Ovary (tissue), 9 donors: ENCODE data around the gene CYP8B1. TPM values are rescaled to one million over a fixed set of nuclear protein-coding genes. Genes with fewer than 3 reads are reported as not detected.

Source experiments
- DNase-seq, 5 donors: peaks; one replicate each; pipeline ENCODE4 v3.0.0-alpha.2; 2019 to 2020
- H3K27ac ChIP-seq, 2 donors: fragments of 200-600 bp; one replicate each; pipeline versions ENCODE4 v1.5.1 to v1.8.0; 2019 to 2022
- H3K27me3 ChIP-seq: fragments of 200-600 bp; one replicate; pipeline ENCODE4 v1.8.0; 2022
- H3K36me3 ChIP-seq: fragments of 200-600 bp; sonication (generic); one replicate; pipeline ENCODE4 v1.5.1; 2019
- H3K4me1 ChIP-seq: one replicate; pipeline ENCODE4 v1.8.1; 2013; ENCODE audit warnings: mild to moderate bottlenecking, moderate library complexity; ENCODE audit not compliant: insufficient read depth
- H3K4me3 ChIP-seq: fragments of 200-600 bp; sonication (generic); one replicate; pipeline ENCODE4 v1.5.1; 2017
- H3K9me3 ChIP-seq, 2 donors: fragments of 200-600 bp in 1 of 2; sonication (generic) in 1 of 2; one replicate each; pipeline versions ENCODE4 v1.5.1 to v1.8.1; 2013 to 2019; ENCODE audit warnings: mild to moderate bottlenecking in 1 of 2, moderate library complexity in 1 of 2
- CTCF ChIP-seq, 3 donors: fragments of 450-650 bp in 2 of 3; fragments of 200-600 bp in 1 of 3; IDR thresholded peaks; one replicate each; pipeline versions ENCODE4 v1.5.1 to v1.8.0; 2016 to 2022; ENCODE audit warnings: antibody characterized with exemption in 3 of 3, mild to moderate bottlenecking in 1 of 3
- EP300 ChIP-seq: sonication (generic); formaldehyde crosslinking; IDR thresholded peaks from one replicate; pipeline ENCODE4 v1.6.1; 2017; ENCODE audit warnings: antibody characterized with exemption
- POLR2A ChIP-seq: fragments of 450-650 bp; IDR thresholded peaks from one replicate; pipeline ENCODE4 v1.6.1; 2017; ENCODE audit warnings: antibody characterized with exemption, mild to moderate bottlenecking, moderate library complexity
- WGBS, 3 donors: extraction: QIAGEN DNeasy Blood & Tissue Kit in 1 of 3; methylation state at CpG; one replicate each; pipeline versions ENCODE4 v1.1.5 to v1.1.7; 2013 to 2017; 5-methylcytosine and 5-hydroxymethylcytosine counted together
- intact Hi-C, 4 donors: fragments of 100-400 bp; cut with DNase I; formaldehyde crosslinking; loops; one replicate each; pipeline versions ENCODE4 v1.11.0 to v1.15.1; 2022 to 2023
- polyA plus RNA-seq, 2 donors: library from polyadenylated mRNA; stranded (reverse); fragments of 200-250 nt in 1 of 2; fragments of 350-450 nt in 1 of 2; fragmentation: Illumina TruSeq in 1 of 2; extraction: RNeasy Lipid Tissue Mini Kit (QIAGEN cat#74804) in 1 of 2; gene quantifications; one replicate each; pipeline ENCODE4 v1.2.3, GENCODE V29; 2013 to 2014
- total RNA-seq, 7 donors: library from RNA; depleted of rRNA in 2 of 7; stranded (reverse); fragments of >200 nt in 2 of 7; fragmentation: NEBNext Ultra II Directional in 3 of 7; extraction: Animal tissue kit (Norgen Biotek cat#: 25700) in 3 of 7; gene quantifications; one replicate each; pipeline versions ENCODE4 v1.1.0 to v1.2.4, GENCODE V29; 2016 to 2023
- donor health status: DM: no; HTN: no; CAD: no; lungs with moderate emphysema.
- donor health status: DM: no; HTN: no; CAD: no.
- donor health status: Bipolar disorder and iron deficiency.
- donor health status: DM: yes; HTN: yes; CAD: no.
- donor health status: DM: no; HTN: no; CAD: no.
- donor health status: DM: yes; HTN: yes; CAD: no.

Gene CYP8B1
- total and polyA plus RNA-seq, 9 donors: 0.05 to 0.46 TPM; not detected in 7

GRCh38 chr3:42874749-42875148 lies 930 bp downstream of the CYP8B1 start:
- Histone ChIP-seq H3K36me3 (no peaks in the 10 kb centered on the region), H3K27ac (no peak overlapping the region), H3K4me3 (no peak overlapping the region), H3K27me3 (no peaks in the 10 kb centered on the region), H3K4me1 (no peaks in the 10 kb centered on the region), H3K9me3 (no peaks in the 10 kb centered on the region)
- intact Hi-C loops: no loop called here
- DNase-seq: no peak
- 88 to 92% (median 89%) methylated on average over 9 to 10 of the region's 10 CpGs for WGBS, 3 donors
- no peak for TF ChIP-seq POLR2A

GRCh38 chr3:42873221-42873982 lies 2.3 kb downstream of the CYP8B1 start:
- Histone ChIP-seq H3K9me3 (no peaks in the 10 kb centered on the region), H3K4me3 (no peak overlapping the region), H3K27me3 (no peaks in the 10 kb centered on the region), H3K4me1 (no peaks in the 10 kb centered on the region), H3K36me3 (no peaks in the 10 kb centered on the region), H3K27ac (no peak overlapping the region)
- 71 to 81% (median 72%) methylated on average over 9 of the region's 9 CpGs for WGBS, 3 donors
- TF ChIP-seq POLR2A: no peak
- no peak for TF ChIP-seq CTCF (IDR thresholded peaks at IDR 0.05)
- no peak for TF ChIP-seq EP300
- DNase-seq: no peak
- intact Hi-C loops: no loop called here

- TF ChIP-seq EP300 (no peak), CTCF (IDR thresholded peaks at IDR 0.05) (no peak), POLR2A (no peak)
- DNase-seq: no peak
- H3K27me3 ChIP-seq: no peaks in the 10 kb centered on the region
- no peak overlapping the region for H3K27ac ChIP-seq
- no peaks in the 10 kb centered on the region for H3K36me3 ChIP-seq
- H3K4me3 ChIP-seq: no peak overlapping the region
- H3K9me3 ChIP-seq: no peaks in the 10 kb centered on the region
- H3K4me1 ChIP-seq: no peaks in the 10 kb centered on the region
- intact Hi-C loops: no loop called here
- 65 to 69% (median 68%) methylated on average over 1 of the region's 1 CpG for WGBS, 3 donors
These were observed 3.0 kb downstream of the CYP8B1 start for GRCh38 chr3:42872718-42873117.

GRCh38 chr3:42871592-42872196 lies 4.0 kb downstream of the CYP8B1 start:
- no peak overlapping the region for H3K27ac ChIP-seq
- TF ChIP-seq CTCF (IDR thresholded peaks at IDR 0.05): no peak
- no peak for TF ChIP-seq EP300
- no peak for TF ChIP-seq POLR2A
- no peaks in the 10 kb centered on the region for H3K27me3 ChIP-seq
- no peak overlapping the region for H3K4me3 ChIP-seq
- H3K36me3 ChIP-seq: no peaks in the 10 kb centered on the region
- 24 to 40% (median 28%) methylated on average over 5 of the region's 5 CpGs for WGBS, 3 donors
- intact Hi-C loops: no loop called here
- DNase-seq: no peak
- H3K4me1 ChIP-seq: no peaks in the 10 kb centered on the region
- no peaks in the 10 kb centered on the region for H3K9me3 ChIP-seq

- H3K27ac ChIP-seq: no peak overlapping the region
- DNase-seq: no peak
- no peak overlapping the region for H3K4me3 ChIP-seq
- intact Hi-C loops: no loop called here
- no peaks in the 10 kb centered on the region for H3K4me1 ChIP-seq
- 67 to 77% (median 70%) methylated on average over 5 of the region's 5 CpGs for WGBS, 3 donors
- H3K36me3 ChIP-seq: no peaks in the 10 kb centered on the region
- no peaks in the 10 kb centered on the region for H3K27me3 ChIP-seq
- H3K9me3 ChIP-seq: no peaks in the 10 kb centered on the region
- TF ChIP-seq EP300: no peak
- no peak for TF ChIP-seq CTCF (IDR thresholded peaks at IDR 0.05)
- no peak for TF ChIP-seq POLR2A
These were observed 6.8 kb downstream of the CYP8B1 start for GRCh38 chr3:42868841-42869240.
